AG04450 (cell line): ENCODE data around the gene TMEM129. TPM values are rescaled to one million over a fixed set of nuclear protein-coding genes. Genes with fewer than 3 reads are reported as not detected.
A peak's percentile ranks its signal among the peaks of the same experiment; 100 is the strongest.

Experiments used
- CTCF ChIA-PET: fragments of 300-600, 350-600 bp; formaldehyde crosslinking; extraction: SDS; loops from one replicate; lab custom pipeline; 2022; ENCODE audit warnings: antibody characterized with exemption, inconsistent platforms; lab: Charles Lee
- POLR2A ChIA-PET: fragments of 350-600 bp; formaldehyde crosslinking; extraction: SDS; loops from one replicate; lab custom pipeline; 2021; ENCODE audit warnings: antibody characterized with exemption, inconsistent platforms; lab: Yijun Ruan, JAX
- DNase-seq: peaks from one replicate; pipeline ENCODE4 v3.0.0-alpha.2; 2011; ENCODE audit warnings: low read depth, low spot score
- H3K27ac ChIP-seq: one replicate; pipeline ENCODE4 v1.5.1; 2012; ENCODE audit warnings: low read depth, low read length, control low read depth
- H3K27me3 ChIP-seq: one replicate; pipeline ENCODE4 v1.6.0; 2012; ENCODE audit warnings: low read length; ENCODE audit not compliant: control insufficient read depth, insufficient read depth
- H3K4me3 ChIP-seq: 2 replicates; pipeline ENCODE4 v1.5.1; 2011; ENCODE audit warnings: mild to moderate bottlenecking, low read depth, low read length, control low read depth
- H3K9me3 ChIP-seq: 2 replicates; pipeline ENCODE4 v1.5.1; 2012; ENCODE audit warnings: low read length; ENCODE audit not compliant: control insufficient read depth, insufficient read depth
- polyA plus RNA-seq: library from polyadenylated mRNA; depleted of rRNA; stranded (reverse); fragments of >200 nt; gene quantifications from 2 replicates; pipeline ENCODE4 v1.2.3, GENCODE V29; 2011
- TF ChIP-seq, protein P1 (sequence below): IDR thresholded peaks from 2 replicates; pipeline ENCODE4 v1.5.1; 2011; ENCODE audit warnings: low read depth, low read length, control low read depth, inconsistent platforms

TMEM129 gene
- polyA plus RNA-seq, 1 experiment: 13.1 TPM

- CTCF ChIA-PET: interaction anchor here (0.6 to 2.3 kb wide), 2 partner anchors 10 to 44 kb away, joined by 3 to 11 read pairs; no protein-coding TSS in a partner anchor
- TF ChIP-seq, protein P1, sequence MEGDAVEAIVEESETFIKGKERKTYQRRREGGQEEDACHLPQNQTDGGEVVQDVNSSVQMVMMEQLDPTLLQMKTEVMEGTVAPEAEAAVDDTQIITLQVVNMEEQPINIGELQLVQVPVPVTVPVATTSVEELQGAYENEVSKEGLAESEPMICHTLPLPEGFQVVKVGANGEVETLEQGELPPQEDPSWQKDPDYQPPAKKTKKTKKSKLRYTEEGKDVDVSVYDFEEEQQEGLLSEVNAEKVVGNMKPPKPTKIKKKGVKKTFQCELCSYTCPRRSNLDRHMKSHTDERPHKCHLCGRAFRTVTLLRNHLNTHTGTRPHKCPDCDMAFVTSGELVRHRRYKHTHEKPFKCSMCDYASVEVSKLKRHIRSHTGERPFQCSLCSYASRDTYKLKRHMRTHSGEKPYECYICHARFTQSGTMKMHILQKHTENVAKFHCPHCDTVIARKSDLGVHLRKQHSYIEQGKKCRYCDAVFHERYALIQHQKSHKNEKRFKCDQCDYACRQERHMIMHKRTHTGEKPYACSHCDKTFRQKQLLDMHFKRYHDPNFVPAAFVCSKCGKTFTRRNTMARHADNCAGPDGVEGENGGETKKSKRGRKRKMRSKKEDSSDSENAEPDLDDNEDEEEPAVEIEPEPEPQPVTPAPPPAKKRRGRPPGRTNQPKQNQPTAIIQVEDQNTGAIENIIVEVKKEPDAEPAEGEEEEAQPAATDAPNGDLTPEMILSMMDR: no peak
- Histone ChIP-seq H3K4me3 (peak overlapping the region; percentile 62), H3K9me3 (no peaks in the 10 kb centered on the region; the same call in 1 of the 2 replicates), H3K27ac (peak overlapping the region; percentile 71), H3K27me3 (no peaks in the 10 kb centered on the region)
- DNase-seq: no peak
- POLR2A ChIA-PET: no interaction called here
Measured at GRCh38 chr4:1682860-1683259, 38.3 kb downstream of the TMEM129 start.

DNA sequence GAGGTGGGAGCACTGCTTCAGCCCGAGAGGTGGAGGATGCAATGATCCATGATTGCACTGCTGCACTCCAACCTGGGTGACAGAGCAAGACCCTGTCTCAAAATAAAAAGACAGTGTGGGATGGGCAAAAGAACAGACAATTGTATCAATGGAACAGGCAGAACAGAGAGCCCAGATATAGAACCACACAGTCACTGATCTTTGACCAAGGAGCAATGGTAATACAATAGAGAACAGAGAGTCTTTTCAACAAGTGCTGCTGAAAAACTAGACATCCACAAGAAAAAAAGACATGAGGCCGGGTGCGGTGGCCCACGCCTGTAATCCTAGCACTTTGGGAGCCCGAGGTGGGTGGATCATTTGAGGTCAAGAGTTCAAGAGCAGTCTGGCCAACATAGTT lies 42.9 kb downstream of the TMEM129 start:
- no peak overlapping the region for H3K27ac ChIP-seq
- DNase-seq: no peak
- no peaks in the 10 kb centered on the region for H3K27me3 ChIP-seq
- TF ChIP-seq, protein P1: no peak
- no peaks in the 10 kb centered on the region; the same call in 1 of the 2 replicates for H3K9me3 ChIP-seq
- no peak overlapping the region for H3K4me3 ChIP-seq
- ChIA-PET POLR2A (no interaction called here), CTCF (interaction anchor here (2.2 kb wide), 1 partner anchor 15 kb away, joined by 8 read pairs; no protein-coding TSS in a partner anchor)

DNA sequence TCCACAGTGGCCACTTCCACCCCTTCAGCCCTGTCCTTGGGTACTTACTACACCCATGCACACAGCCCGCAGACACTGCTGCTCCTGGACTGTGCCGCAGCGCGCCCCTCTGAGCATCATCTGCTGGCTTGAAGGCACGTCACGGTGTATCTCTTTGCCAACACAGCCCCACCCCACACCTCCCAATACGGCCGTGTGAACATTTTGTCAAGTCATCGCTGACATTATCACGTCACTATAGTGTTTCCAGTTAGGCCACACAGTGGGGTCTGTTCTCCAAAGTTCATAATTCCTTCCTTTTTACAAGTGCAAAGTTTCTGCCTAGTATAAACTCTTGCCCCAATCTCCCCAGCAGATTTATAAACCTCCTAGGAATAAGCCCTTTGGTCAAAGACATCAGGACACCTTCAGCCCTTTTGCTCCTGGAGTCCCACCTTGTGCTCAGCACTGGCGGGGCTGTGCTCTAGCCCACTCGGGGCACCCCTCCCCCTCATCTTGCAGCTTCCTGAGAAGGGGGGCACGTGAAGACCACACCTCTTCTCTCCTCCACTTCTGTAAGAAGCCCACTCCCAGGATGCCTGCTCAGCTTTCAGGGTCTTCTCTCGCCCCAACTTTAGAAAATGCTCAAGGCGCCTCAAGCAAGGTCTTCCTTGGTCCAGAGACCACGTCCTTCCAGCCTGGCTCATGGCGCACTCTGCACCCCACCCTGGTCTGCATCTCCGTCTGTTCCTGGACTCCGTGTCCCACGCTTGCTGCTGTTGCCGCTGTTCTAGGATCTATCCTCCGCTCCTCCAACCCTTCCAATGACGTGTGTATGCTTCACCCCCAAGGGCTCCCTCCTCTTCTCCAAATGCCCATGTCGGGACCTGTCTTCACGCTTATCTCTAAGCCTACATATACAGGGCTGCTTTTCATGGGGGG lies 44.3 kb downstream of the TMEM129 start:
- ChIA-PET POLR2A (no interaction called here), CTCF (interaction anchor here (1.0 to 2.2 kb wide), 2 partner anchors 16 kb away, joined by 3 to 8 read pairs; no protein-coding TSS in a partner anchor)
- Histone ChIP-seq H3K27ac (no peak overlapping the region), H3K9me3 (no peaks in the 10 kb centered on the region; the same call in 1 of the 2 replicates), H3K27me3 (no peaks in the 10 kb centered on the region), H3K4me3 (no peak overlapping the region)
- DNase-seq: no peak
- TF ChIP-seq, protein P1: no peak

- Histone ChIP-seq H3K27me3 (no peaks in the 10 kb centered on the region), H3K4me3 (no peak overlapping the region), H3K9me3 (peaks cover 8% of the 10 kb centered on the region; the same call in 1 of the 2 replicates), H3K27ac (no peak overlapping the region)
- no peak for DNase-seq
- TF ChIP-seq, protein P1: no peak
- ChIA-PET POLR2A (no interaction called here), CTCF (interaction anchor here (1.0 kb wide), 1 partner anchor 18 kb away, joined by 3 read pairs; no protein-coding TSS in a partner anchor)
Measured at GRCh38 chr4:1675802-1676137, 45.4 kb downstream of the TMEM129 start.
